NCI-H2227 treated with DMSO at 0.1 percent for 48 hours (cell line): ENCODE results near the gene HEBP1.

Experiments used
- DNase-seq: peaks from one replicate; lab custom pipeline; 2025; lab: John Stamatoyannopoulos, UW

The HEBP1 gene

GRCh38 chr12:12990700-12991468 is 9.2 kb downstream of the HEBP1 start:
- DNase-seq, result peak; percentile 30

DNA sequence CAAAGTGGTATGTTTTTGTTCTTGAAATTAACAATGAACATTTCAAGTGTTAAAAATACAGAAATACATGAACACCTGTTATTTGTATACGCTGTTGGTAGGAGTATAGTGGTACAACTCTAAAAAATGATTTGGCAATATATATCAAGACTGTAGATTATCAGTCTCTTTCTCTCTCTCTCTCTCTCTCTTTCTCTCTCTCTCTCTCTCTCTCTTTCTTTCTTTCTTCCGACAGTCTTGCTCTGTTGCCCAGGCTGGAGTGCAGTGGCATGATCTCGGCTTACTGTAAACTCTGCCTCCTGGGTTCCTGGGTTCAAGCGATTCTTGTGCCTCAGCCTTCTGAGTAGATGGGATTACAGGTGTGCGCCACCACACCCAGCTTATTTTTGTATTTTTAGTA is 12.6 kb downstream of the HEBP1 start:
- no peak for DNase-seq

DNA sequence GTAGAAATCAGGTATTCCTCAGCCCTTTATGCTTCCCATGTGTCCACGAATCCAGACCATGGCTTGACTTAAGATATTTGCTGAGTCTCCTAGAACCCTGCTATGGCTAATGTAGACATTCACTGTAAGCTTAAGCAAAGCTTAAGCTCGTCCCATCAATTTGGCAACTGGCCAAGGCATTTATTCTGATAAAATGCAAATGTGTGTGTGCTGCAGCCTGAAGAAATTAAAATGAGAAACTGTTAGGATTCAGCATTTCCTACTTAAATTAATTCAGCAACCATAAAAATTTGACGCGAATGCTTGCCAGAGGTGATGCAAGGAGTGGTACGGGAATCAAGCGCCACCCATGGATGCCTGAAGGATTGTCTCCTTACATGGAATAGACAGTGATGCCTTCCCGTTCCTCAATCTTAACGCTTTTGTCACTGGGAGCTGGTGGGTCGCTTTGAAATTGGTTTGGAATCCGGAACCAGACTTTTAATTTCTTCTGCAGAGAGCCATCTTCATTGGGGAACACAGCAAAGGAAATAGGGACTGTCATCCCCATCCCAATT is 13.2 kb downstream of the HEBP1 start:
- no peak for DNase-seq

DNA sequence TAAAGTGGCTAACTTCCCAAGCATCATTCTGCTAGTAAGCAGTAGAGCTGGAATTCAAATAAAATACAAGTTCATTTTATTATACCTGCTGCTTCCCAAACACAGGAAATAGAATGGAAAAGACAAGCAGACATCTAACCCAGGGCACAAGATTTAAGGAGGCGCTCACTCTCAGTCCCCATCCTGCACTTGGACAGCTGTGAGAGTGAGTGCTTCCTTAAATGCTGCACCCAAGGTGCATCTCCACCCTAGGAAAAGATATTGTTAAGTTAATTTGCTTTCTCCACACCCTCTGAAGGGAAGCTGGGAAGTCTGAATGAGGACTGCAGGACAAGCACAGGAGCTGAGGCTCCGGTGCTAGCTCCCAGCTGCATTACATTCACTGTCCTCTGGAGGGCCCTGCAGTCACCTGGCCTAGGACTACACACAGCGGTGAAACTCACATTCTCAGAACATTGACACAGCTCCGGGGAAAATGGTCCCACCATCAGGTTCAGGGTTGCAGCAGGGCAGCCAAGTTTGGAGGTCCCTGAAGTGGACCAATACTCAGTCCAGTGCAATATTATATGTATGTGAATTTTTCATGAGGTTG is 14.2 kb downstream of the HEBP1 start:
- peak; percentile 0 for DNase-seq

GRCh38 chr12:12984149-12984548 is 15.9 kb downstream of the HEBP1 start:
- no peak for DNase-seq

- peak; percentile 17 for DNase-seq
These were observed 16.5 kb downstream of the HEBP1 start for GRCh38 chr12:12983420-12984035.

- DNase-seq, result no peak
These were observed 17.7 kb downstream of the HEBP1 start for GRCh38 chr12:12982331-12982730.

DNA sequence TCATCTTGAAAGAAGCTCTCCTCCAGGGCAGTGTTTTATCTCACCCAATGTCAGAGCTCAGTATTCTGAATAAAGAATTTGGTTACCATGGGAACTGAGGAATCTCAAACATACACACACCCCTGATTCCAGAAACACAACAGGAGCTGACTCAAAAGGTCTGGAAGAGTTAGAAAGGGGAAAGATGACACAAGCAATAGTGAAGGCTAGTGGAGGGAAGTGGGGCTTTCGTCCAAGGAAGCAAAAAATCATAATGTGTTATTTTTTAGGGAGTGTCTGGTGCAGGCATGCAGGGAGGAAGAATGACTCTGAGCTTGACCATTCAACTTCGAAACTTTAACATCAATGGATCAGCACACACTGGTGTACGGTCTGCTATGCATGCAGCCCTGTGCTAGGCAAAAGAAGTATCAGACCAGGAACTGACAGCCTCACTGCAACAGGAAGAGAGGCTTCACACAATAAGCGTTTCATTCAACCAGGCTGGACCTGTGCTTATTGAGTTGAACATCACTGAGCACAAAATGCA is 20.3 kb downstream of the HEBP1 start:
- no peak for DNase-seq

DNA sequence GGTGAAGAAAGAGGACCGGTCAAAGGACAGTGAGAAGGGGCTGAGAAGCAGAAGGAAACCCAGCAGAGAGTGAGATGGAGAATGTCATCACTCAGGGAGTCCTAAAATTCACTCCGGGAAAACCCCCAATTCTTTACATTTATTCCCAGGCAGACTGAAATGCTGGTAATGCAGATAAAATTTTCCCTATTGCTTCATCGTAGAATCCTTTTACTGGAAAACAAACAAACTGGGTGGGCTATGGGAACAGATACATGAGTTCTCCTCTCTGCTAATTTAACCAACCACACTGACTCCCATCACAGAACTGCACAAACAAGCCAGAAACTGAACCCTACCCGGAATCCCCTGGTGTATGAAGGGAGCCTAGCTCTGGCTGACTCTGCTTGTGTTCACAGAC is 20.9 kb downstream of the HEBP1 start:
- no peak for DNase-seq

GRCh38 chr12:12977231-12977630 is 22.8 kb downstream of the HEBP1 start:
- DNase-seq, result no peak

GRCh38 chr12:12976366-12976765 is 23.7 kb downstream of the HEBP1 start:
- DNase-seq, result no peak

GRCh38 chr12:12975322-12976077 is 24.6 kb downstream of the HEBP1 start:
- DNase-seq, result no peak

GRCh38 chr12:12974211-12974610 is 25.9 kb downstream of the HEBP1 start:
- DNase-seq, result no peak

DNA sequence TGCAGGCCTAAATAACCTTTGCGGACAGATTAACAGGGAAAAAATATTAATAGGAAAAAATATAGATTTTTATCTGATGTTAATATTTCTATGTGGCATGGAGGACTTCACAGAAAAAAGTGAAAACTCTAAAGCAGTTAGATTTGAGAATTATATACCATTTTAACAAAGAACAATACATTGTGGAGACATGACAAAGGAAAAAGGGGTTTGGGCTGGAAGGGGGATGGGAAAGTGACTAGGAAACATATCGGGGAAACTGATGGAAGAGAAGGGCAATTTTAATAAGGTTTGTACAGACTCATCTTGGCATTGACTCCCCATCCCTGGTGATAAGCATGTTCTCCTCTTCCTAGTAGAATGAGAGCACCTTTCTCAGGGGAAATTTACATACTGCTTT is 27.0 kb downstream of the HEBP1 start:
- DNase-seq, result no peak

DNA sequence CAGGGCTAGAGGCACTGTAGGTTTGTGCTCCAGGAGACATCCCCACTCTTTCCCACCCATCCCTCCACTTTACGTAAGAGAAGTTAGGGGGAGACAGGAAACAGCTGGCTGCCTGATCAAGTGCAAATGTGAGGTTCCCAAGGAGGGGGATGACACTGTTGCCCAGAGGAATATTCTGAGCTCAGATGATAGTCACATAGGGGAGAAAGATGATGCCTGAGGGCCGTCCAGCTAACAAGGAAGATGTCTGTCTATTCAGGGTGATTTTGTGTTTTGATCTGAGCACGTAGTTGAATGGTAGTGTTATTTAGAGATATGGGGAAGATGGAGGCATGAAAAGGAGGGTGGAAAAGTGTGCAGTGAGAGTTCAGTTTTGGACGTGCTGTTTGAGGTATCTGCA is 34.2 kb downstream of the HEBP1 start:
- DNase-seq, result no peak

- no peak for DNase-seq
These were observed 35.8 kb downstream of the HEBP1 start for GRCh38 chr12:12964255-12964654.

DNA sequence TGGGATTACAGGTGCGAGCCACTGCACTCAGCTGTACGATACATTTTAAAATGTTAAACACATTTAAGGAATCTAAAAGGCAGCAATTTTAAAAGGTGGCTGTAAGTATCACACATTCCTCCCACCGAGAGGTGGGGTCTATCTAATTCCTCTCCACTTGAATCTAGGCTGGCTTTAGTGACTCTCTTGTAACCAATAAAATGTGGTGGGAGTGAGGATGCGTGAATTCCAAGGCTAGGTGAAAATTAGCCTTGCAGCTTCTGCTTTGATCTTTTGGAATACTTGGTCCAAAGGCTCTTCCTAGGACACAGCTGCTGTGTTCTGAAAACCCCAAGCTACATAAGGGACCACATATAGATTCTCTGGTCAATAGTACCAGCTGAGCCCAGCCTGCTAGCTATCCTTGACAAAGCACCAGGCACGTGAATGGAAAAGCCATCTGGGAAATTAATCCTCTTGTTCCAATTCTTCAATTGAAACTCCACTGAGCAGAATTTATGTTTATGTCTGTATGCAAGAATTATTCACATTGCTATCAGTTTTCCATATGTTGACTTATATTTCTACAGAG is 39.3 kb downstream of the HEBP1 start:
- no peak for DNase-seq

GRCh38 chr12:12958886-12959285 is 41.2 kb downstream of the HEBP1 start:
- no peak for DNase-seq

DNA sequence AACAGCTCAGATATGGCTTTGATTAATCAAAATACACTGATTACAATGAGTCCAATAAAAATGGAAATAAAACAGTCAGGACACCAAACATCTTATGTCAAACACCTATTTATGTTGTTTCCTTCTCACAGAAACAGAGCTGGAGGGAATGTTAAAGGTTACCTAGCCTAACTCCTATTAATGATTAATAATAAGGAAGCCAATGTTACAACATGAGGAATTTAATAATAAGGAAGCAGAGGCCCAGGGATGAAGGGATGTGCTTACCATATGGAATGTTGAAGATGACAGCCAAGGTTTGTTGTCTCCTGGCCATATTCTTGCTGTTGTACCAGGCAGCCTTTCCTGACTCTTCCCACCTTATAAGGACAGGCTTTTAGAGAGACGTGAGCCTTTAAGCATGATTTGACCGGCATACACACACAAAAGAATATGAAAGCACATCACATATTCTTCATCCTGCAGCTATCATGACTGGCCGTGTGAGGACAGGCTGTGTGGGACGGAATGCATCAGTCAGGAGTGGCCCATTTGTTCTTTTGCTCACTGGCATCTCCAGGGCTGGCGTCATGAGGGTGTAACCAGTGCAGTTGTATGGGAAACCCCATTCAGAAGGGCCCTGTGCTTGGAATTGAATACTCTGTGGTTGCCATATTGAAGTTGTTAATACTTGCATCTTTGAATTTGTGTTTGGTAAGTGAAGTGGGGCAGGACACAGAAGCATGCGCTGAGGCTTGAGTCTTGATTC is 45.0 kb downstream of the HEBP1 start:
- no peak for DNase-seq

DNA sequence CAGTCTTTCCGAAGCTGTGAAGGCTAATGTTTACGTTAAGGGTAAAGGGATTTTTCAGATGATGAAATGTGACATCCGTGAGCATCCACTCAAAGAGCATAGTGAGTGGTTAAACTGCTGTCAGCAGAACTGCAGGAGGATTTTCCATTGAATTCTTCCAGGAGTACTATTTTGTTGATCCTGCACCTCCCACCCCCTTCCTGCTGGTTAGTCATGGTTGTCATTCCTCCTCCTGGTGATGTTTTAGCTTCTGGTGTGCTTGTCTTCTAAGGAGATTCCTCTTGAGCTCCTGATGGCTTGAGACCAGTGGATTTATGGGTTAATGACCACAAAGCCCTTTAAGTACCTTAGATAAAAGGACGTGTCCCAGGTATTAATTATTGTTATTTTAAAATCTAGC is 45.7 kb downstream of the HEBP1 start:
- peak; percentile 6 for DNase-seq

DNA sequence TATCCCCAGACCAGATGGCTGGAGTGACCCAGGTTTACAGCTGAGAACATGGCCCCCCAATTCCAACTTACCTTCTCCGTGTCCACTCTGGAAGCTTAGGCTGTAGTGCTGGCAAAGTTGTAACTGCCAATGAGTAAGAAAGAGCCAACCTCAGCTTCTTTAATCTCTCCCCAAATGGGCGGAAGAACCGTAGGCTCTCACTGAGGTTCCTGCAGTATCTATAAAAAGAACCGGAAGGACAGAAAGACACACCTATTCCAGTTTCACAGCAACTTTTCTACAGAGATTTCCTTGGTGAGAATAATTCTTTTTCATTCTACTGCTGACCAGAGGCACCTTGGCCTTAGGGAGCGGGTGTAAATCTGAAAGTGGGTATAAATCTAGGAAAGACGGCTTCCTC is 48.0 kb downstream of the HEBP1 start, which contains the start of gene GPRC5D:
Gene GPRC5D (minus strand): TSS at position 135 of the 400 bp plus-strand sequence. CDS start 1,786 bp downstream, outside the sequence.
- no peak for DNase-seq
